Activated T-cell treated with anti-CD3 and anti-CD28 coated beads, Interleukin-2, amount 50 U/mL, for 1 hour (primary cell): Measurements from ENCODE around the gene CAMTA1.

ENCODE experiments used
- DNase-seq: peaks from one replicate; pipeline ENCODE4 v3.0.0-alpha.2; 2020

CAMTA1 gene

GRCh38 chr1:7333094-7333493 is 547.8 kb downstream of the CAMTA1 start:
- no peak for DNase-seq

GRCh38 chr1:7333620-7334019 is 548.4 kb downstream of the CAMTA1 start:
- DNase-seq, result no peak

- no peak for DNase-seq
These were observed 549.3 kb downstream of the CAMTA1 start for GRCh38 chr1:7334475-7335035.

- DNase-seq, result no peak
These were observed 550.1 kb downstream of the CAMTA1 start for GRCh38 chr1:7335224-7335879.

GRCh38 chr1:7338439-7338838 is 553.2 kb downstream of the CAMTA1 start:
- no peak for DNase-seq

GRCh38 chr1:7339014-7339413 is 553.8 kb downstream of the CAMTA1 start:
- DNase-seq, result no peak

- DNase-seq, result no peak
These were observed 554.7 kb downstream of the CAMTA1 start for GRCh38 chr1:7339953-7340352.

GRCh38 chr1:7341145-7341905 is 556.1 kb downstream of the CAMTA1 start:
- no peak for DNase-seq

- DNase-seq, result no peak
These were observed 558.6 kb downstream of the CAMTA1 start for GRCh38 chr1:7343882-7344281.

- DNase-seq, result no peak
These were observed 559.0 kb downstream of the CAMTA1 start for GRCh38 chr1:7344299-7344698.

GRCh38 chr1:7345516-7345915 is 560.3 kb downstream of the CAMTA1 start:
- no peak for DNase-seq

- no peak for DNase-seq
These were observed 560.9 kb downstream of the CAMTA1 start for GRCh38 chr1:7346070-7346596.

GRCh38 chr1:7346600-7347570 is 561.6 kb downstream of the CAMTA1 start:
- no peak for DNase-seq

- no peak for DNase-seq
These were observed 562.8 kb downstream of the CAMTA1 start for GRCh38 chr1:7348073-7348472.

- DNase-seq, result no peak
These were observed 563.3 kb downstream of the CAMTA1 start for GRCh38 chr1:7348580-7348979.

GRCh38 chr1:7350804-7351203 is 565.5 kb downstream of the CAMTA1 start:
- DNase-seq, result no peak

- no peak for DNase-seq
These were observed 566.4 kb downstream of the CAMTA1 start for GRCh38 chr1:7351649-7352048.

GRCh38 chr1:7352364-7352763 is 567.1 kb downstream of the CAMTA1 start:
- DNase-seq, result no peak

- no peak for DNase-seq
These were observed 567.7 kb downstream of the CAMTA1 start for GRCh38 chr1:7352974-7353373.

- DNase-seq, result no peak
These were observed 570.4 kb downstream of the CAMTA1 start for GRCh38 chr1:7355646-7356045.

- no peak for DNase-seq
These were observed 570.8 kb downstream of the CAMTA1 start for GRCh38 chr1:7356079-7356478.

GRCh38 chr1:7358425-7358824 is 573.2 kb downstream of the CAMTA1 start:
- DNase-seq, result no peak

GRCh38 chr1:7360526-7360925 is 575.3 kb downstream of the CAMTA1 start:
- no peak for DNase-seq
